ENCODE data around the gene ALX3.
"Not testable (repeated sequence)": the region's sequence is repeated elsewhere in the genome, so short reads cannot be mapped to it uniquely, and the experiment has no call there.

Gene ALX3

DNA sequence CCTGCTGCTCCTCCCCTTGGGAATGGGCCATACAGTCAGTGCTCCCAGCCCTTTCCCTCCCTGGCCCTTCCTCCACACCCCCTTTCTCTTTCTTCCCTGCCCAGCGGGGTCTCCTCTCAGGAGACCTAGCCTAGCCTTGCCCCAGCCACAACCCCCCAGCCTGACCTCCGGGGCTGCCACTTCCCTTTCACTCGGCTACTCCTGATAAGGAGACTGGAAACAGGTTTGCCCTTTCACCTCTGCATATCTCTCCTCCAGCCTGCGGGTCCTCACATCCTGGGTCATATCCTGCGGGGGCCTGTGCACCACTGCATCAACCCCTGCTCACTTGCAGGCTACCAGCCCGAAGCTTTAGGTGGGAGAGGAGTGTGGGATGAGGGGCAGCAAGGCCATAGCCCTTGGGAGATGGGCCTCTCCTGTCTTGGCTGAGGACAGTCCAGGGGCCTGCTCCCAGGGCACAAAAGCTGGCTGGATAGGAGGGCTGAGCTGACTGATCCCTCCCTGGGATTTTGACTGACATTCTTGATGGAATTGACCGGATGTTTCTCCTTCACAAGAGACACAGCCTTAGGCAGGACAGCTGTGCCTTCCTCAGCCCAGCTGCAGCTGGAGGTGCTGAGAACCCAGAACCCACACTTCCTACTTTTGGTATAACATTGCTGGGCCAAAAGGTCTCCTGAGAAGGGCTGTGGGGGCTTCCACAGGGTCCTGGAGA lies 19.2 kb upstream of the ALX3 start:
- no peak for DNase-seq

DNA sequence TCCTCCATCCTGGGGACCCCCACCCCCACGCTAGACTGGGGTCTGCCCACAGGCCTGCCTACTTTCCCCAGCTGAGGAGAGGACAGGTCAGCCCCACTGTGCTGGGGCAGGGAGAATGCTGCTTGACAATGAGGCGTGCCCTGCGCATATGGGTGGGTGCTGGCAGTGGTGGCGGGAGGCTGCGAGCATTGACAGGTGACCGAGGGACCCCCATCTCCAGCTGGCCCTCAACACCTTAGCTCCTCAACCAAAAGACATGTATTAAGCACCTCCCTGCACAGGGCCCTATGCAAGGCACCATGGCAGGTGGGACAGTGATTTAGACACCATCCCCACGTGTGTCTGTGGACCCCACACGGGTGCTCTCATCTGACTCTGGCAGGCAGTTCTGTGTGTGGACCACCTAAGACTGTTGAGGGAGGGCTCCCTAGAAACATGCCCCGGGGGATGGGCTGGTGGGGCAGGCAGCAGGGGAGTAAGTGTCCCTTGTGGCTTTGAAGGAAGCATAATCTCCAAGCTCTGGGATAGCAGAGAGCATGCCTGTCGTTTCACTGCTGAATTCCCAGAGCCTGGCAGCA lies 18.4 kb upstream of the ALX3 start:
- no peak for DNase-seq

DNA sequence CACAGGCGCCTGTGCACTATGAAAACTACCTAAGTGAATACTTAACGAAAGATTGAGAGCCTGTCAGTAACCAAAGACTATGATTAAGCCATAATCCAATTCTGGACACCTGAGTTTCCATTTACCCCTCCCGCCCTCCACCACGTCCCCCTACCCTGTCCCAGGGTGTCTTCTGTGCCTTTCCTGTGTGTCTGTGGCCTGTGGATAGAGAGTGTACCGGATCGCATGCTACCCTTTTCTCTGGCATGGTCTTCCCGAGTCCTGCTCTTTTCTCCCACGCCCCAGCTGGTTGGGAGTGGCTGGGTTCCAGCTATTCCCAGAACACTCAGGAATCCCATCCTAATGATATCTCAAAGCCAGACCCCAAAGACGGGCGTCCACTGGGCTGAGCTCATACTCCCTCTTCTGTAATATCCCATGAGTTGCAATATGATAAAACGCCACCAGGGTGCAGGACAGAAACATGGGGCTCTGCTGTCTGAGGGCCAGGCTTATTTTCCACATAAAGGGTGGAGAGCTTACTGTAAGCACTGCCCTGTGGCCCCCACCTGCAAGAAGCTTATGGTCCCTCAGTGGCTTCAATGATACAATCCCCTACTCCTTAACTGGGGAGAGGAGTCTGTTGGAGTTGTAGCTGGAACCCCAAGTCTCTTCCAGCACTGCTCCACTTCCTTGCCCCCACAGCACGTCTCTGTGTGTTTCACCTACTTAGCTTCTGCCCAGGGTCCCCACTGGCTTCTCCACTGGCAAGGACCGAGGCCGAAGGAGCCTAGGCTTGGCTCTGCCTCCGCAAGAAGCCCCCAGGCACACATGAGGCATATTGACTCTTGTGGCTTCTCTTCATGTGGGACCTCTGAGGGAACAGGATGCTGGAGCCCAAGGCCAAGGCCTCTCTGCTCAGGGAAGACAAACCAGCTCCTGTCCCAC lies 17.6 kb upstream of the ALX3 start:
- DNase-seq = peak; percentile 60

DNA sequence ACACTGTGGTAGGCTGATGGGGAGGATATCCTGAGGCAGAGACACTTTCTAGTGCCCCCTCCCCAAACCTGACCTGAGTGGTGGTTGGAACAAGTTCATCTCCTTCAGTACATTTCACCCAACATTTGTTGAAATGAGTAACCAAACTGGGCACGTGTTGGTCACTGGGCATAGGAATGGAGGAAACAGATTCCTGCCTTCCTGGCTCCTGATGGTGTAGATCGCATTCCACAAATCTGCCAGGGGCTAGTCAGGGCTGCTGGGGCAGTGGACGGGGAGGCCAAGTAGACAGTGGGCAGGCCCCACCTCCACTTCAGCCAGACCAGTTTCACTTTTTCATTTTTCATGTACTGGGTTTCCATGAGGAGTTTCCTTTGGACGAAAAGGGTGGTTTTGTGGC lies 16.5 kb upstream of the ALX3 start:
- no peak for DNase-seq

DNA sequence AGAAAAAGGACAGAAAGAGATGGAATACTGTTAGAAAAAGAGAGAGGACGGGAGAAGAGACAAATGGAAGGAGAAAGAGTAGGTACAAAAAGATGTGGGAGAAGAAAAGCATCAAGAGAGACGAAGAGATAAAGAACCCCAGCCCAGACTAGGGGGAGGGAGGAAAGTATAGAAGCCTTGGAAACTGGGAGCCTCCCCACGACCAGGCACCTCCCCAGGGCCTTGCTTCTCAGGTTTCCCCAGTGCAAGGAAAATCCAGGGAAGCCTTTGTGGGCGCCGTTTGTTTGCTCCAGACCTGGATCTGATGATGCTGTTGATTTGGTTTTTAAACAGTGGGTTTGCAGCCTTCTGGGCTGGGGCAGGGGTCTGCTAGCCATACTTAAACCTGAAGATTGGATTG lies 15.2 kb upstream of the ALX3 start:
- DNase-seq = no peak

DNA sequence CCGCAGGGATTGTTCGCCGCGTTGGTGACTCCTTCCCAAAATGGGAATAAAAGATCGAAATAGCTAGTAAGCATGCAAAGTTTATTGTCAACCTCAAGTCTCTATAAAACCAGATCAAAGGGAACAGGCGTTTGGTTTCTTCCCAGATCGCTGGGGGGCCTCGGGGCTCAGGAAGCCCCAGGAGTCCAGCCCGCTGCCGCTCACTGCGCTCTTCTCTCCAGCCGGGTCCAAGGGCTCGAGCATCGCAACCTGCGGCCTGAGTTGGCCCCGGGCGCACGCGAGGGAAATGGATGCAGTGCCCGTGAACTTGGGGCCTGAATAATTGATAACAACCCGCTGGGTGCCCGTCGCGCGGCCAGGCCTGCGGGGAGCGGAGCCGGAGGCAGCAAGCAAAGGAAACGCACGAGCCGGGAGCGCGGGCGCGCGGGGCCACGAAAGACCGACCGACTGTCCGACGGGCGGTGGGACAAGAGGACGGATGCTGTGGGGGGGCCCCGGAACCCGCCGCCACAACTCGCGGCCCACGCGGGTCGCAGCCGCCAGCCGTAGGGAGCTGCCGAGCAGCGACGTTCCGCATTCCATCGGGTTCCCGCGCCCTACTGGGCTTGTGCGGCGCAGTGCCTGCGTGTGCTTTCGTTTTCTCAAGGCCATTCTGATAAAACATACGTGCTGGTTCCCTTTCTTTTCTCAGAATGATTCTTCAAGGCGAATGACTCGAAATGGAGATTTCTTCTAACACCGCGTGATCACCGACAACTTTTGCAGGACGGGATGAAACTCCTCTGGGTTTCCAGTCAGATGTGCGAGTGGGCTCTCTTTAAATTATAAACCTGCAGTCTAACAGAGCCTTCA lies 14.0 kb upstream of the ALX3 start:
- peak; percentile 35 for DNase-seq

DNA sequence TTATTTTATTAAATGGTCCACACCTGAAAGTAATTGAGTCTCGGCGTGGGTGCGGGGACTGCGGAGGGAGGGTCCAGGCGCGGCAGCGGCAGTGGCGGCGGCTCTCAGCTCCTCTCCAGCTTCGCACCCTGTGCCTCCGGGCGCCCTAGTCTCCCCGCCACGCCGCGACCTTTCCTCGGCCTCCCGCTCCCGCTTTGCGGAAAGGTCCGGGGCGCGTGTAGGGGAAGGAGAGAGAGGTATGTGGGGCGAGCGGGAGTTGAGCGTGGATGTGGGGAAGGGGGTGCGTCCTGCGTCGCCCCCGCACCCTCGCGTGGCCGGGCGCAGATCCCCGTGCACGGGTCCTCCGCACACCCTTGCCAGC lies 13.4 kb upstream of the ALX3 start:
- DNase-seq = no peak

DNA sequence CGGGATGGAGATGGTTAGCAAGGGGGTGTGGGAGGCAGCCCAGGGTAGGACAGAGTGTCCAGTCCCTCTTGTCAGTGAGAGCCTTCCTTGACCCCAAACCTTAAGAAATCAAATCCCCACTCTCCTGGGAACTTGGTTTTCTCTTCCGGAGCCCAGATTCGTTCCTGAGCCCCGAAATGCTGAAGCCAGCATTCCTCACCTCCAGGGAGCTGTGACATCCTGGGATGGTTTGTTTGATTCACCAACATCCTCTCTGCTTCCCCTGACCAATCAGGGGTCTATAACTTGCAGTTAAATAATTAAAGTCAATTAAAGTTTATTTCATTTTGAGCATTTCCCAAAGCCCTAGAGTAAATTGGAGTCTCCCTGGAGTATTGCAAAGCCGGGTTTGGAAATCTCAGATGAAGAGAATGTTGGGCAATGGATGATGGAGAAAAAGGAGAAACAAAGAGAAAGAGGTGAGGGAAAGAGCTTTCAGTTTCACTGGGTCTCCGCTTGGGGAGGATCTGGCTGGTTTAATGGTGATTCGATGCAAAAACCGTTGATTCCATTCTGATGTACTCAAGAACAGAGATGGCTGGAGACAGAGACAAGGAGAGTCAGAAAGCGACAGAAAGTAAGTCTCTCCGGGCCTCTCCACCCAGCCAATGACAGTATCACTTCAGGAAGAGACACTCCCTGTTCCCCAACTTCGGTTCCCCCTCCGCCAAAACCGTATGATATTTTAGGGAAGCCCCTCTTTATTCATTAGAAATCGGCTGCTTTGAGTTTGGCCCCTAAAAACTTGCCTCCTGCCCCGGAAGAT lies 12.8 kb upstream of the ALX3 start:
- no peak for DNase-seq

DNA sequence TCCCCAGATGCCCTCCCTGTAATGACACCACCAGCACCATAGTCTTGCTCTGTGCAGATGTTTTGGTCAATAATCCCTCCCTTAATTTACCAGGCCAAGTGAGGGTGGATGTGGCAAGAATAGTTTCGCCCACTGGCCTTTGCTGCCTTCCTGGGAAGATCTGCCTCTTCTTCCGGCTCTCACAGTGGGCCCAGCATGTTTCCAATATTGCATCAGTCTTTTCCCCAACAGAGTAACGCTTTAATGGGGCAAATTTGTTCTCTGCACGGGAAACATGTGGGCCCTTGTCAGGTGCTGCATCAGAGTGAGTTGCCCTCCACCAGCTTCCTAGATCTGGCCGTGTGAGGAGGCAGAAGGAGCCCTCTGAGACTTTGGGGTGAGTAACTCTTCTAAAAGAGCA lies 12.0 kb upstream of the ALX3 start:
- no peak for DNase-seq

DNA sequence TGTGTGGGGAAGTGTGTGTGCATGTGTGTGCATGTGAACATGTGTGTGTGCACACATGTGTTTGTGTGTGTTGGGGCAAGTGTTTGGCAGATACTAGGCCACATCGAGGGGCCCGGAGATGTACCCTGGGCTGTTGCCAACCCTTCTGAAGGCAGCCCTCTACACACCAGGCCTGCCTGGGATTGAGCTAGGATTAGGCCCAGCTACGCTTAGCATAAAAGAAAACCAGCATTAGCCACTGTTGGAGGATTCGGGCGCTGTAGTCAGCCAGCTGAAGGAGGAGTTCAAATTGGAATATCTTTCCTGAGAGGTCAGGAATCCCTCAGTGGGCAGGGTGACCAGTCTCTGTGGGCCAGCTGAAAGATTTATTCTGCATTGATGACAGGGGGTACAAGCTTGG lies 10.6 kb upstream of the ALX3 start:
- DNase-seq = no peak

DNA sequence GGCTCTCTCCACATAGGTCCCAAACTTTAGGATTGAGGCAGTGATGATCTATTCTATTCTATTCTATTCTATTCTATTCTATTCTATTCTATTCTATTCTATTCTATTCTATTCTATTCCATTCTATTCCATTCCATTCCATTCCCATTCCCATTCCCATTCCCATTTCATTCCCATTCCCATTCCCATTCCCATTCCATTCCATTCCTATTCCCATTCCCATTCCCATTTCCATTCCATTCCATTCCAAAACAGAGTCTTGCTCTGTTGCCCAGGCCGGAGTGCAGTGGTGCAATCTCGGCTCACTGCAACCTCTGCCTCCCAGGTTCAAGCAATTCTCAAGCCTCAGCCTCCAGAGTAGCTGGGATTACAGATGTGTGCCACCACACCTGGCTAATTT lies 9.5 kb upstream of the ALX3 start:
- DNase-seq = not testable (repeated sequence)

DNA sequence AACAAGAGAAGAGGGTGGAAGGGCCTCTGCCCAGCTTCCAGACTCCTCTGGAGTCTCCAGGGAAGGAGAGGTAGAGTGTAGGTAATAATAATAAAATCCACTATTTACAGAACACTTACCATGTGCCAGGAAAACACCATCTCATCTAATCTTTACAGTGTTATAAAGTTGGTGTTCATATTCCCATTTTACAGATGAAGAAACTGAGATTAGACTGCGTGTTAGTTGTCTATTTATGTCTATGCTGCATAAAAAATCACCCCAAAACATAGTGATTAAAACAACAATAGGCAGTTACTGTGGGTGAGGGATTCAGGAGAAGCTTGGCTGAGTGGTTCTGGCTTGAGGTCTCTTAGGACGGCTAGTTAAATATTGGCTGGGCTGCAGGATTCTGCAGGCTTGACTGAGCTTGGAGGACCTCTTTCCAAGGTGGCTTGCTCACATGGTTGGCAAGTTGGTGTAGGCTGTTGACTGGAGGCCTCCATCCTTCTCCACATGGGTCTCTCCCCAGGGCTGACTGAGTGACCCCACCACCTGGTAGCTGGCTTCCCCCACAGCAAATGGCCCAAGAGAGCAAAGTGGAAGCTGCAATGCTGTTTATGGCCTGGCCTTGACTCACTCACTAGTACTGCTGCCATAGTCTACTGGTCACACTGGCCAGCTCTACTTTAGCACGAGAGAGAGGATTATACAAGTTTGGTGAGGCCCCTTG lies 6.5 kb upstream of the ALX3 start:
- DNase-seq = no peak

DNA sequence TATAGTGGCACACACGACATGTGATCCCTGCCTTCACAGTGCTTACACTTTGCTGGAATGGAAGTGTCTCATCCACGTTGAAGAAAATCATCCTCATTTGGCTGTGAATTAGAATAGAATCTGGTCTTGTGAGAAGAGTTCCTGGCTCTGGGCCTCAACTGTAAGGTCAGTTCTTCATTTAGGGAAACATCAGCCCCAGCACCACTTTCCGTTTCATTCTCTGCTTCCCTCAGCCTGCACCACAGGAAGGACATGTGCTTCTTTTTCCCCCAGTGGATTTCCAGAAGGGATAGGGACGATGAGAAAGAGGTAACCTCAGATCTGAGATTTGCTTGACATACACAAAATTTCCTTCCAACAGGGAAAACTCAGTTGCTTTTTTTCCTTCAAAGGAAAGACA lies 3.7 kb upstream of the ALX3 start:
- DNase-seq = no peak

DNA sequence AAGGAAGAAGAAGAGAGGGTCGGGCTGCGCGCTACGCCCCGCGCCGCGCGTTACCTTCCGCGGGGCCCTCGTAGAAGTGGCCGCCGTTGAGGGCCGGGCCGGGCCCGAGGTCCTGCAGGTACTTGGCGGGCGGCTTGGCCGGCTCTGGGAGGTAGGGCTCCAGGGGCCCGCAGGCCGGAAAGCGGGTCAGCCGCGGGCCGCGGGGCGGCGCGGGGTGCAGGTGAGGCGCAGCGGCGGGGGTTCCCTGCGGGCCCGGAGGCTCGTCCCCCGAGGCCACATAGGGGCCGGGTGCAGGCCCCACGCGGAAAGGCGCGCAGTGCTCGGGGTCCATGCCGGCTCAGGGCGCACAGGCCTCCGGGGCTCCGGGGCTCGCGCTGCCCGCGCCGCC lies 196 bp downstream of the ALX3 start:
- no peak for DNase-seq

DNA sequence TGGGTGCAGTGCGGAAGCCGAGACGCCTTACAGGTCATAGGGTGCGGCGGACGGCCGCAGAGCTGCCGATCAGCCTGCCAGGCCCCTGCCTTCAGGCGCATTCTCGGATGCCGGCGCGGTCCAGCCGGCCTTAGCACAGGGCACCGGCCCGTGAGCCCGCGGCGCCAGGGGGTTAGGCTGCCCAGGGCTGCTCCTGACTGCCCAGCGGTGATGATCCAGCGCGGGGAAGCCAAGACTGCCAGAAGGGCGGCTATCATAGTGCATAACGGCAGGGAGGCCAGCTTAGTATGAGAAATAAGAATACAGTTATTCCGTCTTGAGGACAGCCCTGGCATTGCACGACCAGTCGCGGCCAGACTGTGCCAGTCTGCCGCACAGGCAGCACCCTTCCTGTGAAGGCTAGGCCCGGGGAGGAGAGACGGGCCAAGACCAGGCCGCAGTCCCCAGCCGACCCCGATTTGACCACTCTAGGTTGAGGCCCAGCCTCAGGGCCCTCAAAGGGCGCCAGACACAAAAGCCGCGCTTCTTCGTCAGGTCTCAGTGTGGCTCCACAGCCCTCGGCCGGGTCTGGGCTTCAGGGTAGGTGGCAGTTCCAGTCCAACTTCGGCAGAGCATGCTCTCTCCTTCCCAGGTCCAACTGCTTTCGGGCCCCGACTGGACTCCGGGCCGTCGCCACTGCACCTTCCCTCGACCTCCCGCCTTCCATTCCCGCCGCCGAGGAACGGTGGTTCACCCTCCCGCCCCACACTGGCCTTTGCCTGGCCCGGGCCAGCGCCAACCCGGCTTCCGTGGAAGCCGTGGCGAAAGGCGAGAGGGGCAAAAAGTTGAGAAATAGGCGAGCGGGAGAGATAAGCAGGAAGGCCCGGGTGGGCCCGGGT lies 829 bp downstream of the ALX3 start:
- no peak for DNase-seq

DNA sequence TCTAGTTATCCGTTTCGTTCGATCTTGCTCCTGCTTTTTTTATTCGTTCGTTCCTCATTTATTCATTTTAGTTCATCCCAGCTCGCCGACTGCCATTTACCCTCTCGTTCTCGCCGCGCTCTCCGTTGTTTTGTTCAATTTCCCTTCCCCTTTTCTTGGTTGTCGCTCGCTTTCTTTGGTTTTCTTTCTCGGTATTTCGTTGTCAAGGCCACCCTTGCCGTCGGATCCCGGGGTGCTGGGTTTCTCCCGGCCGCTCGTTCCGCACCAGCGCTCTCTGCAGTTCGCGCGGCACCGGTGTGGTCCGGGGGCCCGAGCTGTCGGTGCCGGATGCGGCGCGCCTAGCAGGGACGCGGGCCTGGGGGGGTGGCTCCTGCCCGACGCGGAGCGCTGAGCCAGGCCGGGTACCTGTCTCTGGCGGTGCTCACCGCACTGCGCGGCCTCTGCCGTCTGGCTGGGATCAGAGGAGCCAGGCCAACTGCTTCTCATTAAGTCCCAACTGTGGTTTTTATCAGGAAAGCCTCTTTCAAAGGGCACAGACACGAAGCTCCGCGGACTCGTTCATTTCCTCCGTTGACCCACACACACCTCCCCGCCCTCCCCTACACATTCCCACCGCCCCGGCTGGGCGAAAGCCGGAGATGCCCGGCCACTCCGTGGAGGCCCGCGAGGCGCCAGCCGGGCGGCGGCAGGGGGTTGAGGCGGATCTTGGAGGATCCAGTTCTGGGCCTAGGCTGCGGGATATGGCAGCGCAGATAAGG lies 1.6 kb downstream of the ALX3 start:
- no peak for DNase-seq

DNA sequence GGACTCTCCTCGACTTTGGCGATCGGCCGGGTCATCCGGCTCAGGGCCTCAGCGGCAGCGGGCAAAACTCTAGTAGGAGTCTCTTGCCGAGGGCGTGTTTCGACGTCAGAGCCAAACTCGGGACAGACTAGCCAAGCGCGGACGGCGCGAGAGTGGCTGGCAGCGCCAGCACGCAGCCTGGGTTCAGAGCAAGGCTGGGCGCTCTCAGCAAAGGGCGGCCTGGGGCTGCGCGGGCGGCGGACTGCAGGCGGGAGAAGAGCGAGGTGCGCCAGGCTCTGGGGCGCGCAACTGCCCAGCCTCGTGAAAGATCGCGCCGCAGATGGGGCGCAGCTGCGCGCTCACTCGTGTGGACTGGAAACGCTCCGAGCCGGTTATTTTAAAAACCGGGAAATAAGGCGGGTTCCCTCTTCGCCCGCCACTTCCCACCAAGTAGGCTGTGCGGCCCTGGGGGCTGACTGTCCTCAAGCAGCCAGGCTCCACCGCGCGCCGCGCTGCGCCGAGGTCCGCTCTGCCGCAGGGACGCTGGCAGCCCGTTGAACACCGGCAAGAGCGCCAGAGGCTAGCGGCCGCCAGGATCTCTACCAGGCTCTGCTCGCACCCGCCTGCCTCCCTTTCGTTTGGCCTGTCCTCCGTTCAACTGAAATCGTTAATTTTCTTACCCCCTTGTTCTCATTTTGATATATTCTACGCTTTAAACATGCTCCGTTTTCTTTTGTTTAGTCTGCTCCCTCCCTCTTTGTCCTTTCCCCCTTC lies 2.4 kb downstream of the ALX3 start:
- DNase-seq = no peak

DNA sequence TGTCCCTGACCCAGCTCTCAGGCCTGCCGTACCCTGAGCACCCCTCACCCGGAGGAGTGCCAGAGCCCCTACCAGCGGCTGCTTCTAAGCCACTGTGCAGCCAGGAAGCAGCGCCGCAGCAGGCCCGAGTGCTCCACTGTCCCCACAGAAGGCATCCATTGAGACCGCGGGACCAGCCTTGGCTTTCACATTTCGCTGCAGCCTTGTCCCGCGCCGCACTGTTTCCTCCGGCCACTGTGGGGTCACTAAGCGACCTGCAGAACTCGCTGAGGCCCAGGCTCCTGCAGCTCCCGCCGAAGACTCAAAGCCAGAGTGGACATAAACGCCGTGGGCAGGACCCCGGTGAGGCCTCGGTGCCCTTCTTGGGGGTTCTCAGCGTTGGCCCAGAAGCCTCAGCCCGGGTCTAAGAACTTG lies 3.0 kb downstream of the ALX3 start:
- no peak for DNase-seq

DNA sequence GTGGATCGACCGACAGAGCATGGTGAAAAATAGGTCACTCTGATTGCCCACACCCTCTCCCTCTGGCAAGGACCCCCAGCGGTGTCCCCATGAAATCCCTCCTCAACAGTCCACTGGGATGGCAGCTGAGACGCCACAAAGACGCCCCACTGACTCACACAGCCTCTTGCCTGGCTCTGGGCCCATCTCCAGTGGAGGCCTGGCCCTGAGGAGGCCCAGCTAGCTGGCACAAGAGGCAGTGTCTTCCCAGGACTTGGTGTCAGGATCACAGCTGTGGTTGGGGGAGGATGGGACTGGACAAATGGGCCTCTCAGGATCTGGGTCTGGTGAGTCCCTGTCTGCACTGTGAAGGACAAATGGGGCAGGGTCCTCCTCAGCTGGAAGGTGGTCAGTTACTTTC lies 4.6 kb downstream of the ALX3 start:
- no peak for DNase-seq

All from fibroblast of skin of scalp (primary cell).